Upper lobe of left lung (tissue), 4 donors: ENCODE measurements around the gene OGFOD1.

ENCODE experiments used
- POLR2AphosphoS5 ChIP-seq, 2 donors: sonication (generic); formaldehyde crosslinking; IDR thresholded peaks; one replicate each; pipeline ENCODE4 v1.5.1; 2017; ENCODE audit warnings: antibody characterized with exemption in 2 of 2
- TF ChIP-seq, protein P1 (sequence below), 6 experiments: fragments of 450-650 bp in 4 of 6; fragments of 200-600 bp in 2 of 6; sonication (generic) in 2 of 6; IDR thresholded peaks; one replicate each; pipeline ENCODE4 v1.5.1; 2016 to 2019; ENCODE audit warnings: antibody characterized with exemption in 6 of 6

DNA sequence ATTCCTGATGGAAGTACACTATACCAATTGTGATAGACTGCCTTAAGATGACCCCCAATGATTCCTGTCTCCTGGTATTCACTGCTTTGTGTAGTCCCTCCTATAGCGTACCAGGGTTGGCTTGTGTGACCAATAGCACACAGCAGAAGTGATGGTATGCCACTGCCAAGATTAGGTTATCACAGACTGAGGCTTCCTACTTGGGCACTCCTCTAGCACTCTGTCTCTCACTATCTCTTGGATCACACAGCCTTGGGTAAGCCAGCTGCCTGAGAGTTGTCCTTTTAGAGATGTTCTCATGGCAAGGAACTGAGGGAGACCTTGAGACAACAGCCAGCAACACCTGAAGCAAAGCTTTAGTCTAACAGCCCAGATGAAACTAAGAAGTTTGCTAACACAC is 13.3 kb upstream of the OGFOD1 start:
- TF ChIP-seq POLR2AphosphoS5 (IDR thresholded peaks at IDR 0.05) = no peak
- TF ChIP-seq, protein P1, sequence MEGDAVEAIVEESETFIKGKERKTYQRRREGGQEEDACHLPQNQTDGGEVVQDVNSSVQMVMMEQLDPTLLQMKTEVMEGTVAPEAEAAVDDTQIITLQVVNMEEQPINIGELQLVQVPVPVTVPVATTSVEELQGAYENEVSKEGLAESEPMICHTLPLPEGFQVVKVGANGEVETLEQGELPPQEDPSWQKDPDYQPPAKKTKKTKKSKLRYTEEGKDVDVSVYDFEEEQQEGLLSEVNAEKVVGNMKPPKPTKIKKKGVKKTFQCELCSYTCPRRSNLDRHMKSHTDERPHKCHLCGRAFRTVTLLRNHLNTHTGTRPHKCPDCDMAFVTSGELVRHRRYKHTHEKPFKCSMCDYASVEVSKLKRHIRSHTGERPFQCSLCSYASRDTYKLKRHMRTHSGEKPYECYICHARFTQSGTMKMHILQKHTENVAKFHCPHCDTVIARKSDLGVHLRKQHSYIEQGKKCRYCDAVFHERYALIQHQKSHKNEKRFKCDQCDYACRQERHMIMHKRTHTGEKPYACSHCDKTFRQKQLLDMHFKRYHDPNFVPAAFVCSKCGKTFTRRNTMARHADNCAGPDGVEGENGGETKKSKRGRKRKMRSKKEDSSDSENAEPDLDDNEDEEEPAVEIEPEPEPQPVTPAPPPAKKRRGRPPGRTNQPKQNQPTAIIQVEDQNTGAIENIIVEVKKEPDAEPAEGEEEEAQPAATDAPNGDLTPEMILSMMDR (IDR thresholded peaks at IDR 0.05) = no peak
